ENCODE results near the gene SSH3. TPM values are rescaled to one million over a fixed set of nuclear protein-coding genes. Genes with fewer than 3 reads are reported as not detected.

Gene SSH3
- total RNA-seq: 15.8 and 19.3 TPM in 2 replicates

GRCh38 chr11:67303132-67303834 lies at the start of gene SSH3:
Gene SSH3 (plus strand): TSS chr11:67303530. CDS start chr11:67303626, 96 bp downstream.

DNA sequence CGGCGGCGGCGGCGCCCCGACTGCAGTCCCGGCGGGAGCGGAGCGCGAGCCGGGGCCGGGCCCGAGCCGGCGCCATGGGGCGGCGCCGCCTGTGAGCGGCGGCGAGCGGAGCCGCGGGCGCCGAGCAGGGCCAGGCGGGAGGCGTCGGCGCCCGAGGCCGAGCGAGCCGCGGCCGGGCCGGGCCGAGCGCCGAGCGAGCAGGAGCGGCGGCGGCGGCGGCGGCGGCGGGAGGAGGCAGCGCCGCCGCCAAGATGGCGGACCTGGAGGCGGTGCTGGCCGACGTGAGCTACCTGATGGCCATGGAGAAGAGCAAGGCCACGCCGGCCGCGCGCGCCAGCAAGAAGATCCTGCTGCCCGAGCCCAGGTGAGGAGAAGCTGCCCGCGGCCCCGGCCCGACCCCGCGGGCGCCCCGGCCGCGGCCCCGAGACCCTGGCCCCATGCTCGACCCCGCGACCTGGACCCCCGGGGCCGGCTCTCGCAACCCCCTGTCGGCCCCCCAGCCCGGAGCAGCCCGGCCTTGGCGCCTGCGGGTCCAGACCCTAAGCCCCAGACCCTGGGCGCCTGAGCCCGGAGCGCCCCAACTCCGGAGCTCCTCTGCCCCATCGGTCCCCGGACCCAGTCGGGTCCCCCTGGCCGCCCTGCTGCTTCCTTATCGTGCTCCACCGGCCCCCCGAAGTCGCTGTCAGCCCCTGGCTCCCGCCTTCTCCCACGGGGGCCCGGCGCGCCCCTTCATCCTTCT lies 36.7 kb upstream of the SSH3 start, which contains the start of gene GRK2:
TSS of gene GRK2 (plus strand) at position 25 of the 739 bp plus-strand sequence. CDS start at position 252, 227 bp downstream.

DNA sequence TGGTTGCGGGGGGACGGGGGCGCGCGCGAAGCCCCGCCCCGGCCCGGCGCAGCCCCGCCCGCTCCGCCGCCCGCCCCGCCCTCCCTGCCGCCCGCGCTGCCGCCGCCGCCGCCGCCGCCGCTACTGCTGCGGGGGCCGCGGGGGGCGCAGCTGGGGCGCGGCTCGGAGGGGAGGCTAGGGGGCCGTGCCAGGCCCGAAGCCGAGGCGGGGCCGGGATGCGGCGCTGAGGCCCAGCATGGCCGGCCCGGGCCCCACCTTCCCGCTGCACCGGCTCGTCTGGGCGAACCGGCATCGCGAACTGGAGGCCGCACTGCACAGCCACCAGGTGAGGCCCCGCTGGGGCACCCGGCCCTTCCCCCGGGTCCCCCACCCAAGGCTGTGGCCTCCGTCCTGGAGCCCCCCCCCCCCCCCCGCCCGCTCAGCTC lies 14.1 kb upstream of the SSH3 start, which contains the start of gene ANKRD13D:
TSS of gene ANKRD13D (plus strand) at position 78 of the 425 bp plus-strand sequence. CDS start at position 236, 158 bp downstream.

GRCh38 chr11:67353317-67354074 lies 50.2 kb downstream of the SSH3 start, which contains the start of gene POLD4:
Gene POLD4 (minus strand): TSS chr11:67353546. CDS start chr11:67353399, 147 bp downstream.

Small RNAs within 50 kb of the gene (small RNA-seq; reads per million reads assigned to genes)
- gene RN7SKP239: not detected

Other genes with a start within 250 kb of the SSH3 start
- gene RHOD, start 246.7 kb upstream of the SSH3 start, total RNA-seq: 34.5 and 38.4 TPM in 2 replicates
- 79.4 and 84.0 TPM in 2 replicates for gene KDM2A, start 184.3 kb upstream of the SSH3 start, total RNA-seq
- 16.9 and 19.1 TPM in 2 replicates for gene GRK2, start 37.1 kb upstream of the SSH3 start, total RNA-seq
- 18.8 and 23.9 TPM in 2 replicates for gene ANKRD13D, start 14.2 kb upstream of the SSH3 start, total RNA-seq
- gene POLD4, start 50.0 kb downstream of the SSH3 start, total RNA-seq: 41.8 and 49.8 TPM in 2 replicates
- gene CLCF1, start 70.1 kb downstream of the SSH3 start, total RNA-seq: 8.8 and 9.4 TPM in 2 replicates
- 5.5 and 6.4 TPM in 2 replicates for gene RAD9A, start 88.5 kb downstream of the SSH3 start, total RNA-seq
- 131 and 138 TPM in 2 replicates for gene PPP1CA, start 98.3 kb downstream of the SSH3 start, total RNA-seq
- gene TBC1D10C, start 100.6 kb downstream of the SSH3 start, total RNA-seq: not detected in 2 replicates
- 0.97 and 1.2 TPM in 2 replicates for gene CARNS1, start 112.1 kb downstream of the SSH3 start, total RNA-seq
- 33.2 and 35.3 TPM in 2 replicates for gene RPS6KB2, start 125.0 kb downstream of the SSH3 start, total RNA-seq
- 0.11 and 0.26 TPM in 2 replicates for gene PTPRCAP, start 134.2 kb downstream of the SSH3 start, total RNA-seq
- gene CORO1B, start 139.9 kb downstream of the SSH3 start, total RNA-seq: 59.1 and 86.2 TPM in 2 replicates
- gene GPR152, start 149.2 kb downstream of the SSH3 start, total RNA-seq: not detected in 2 replicates
- 0.11 TPM in 1 of 2 replicates, not detected in the other for gene CABP4, start 151.8 kb downstream of the SSH3 start, total RNA-seq
- gene TMEM134, start 165.7 kb downstream of the SSH3 start, total RNA-seq: 20.3 and 28.2 TPM in 2 replicates
- gene AIP, start 179.5 kb downstream of the SSH3 start, total RNA-seq: 35.5 and 38.2 TPM in 2 replicates
- 15.5 and 17.0 TPM in 2 replicates for gene PITPNM1, start 201.8 kb downstream of the SSH3 start, total RNA-seq
- gene CDK2AP2, start 204.6 kb downstream of the SSH3 start, total RNA-seq: 13.6 and 13.7 TPM in 2 replicates
- gene CABP2, start 219.9 kb downstream of the SSH3 start, total RNA-seq: not detected in 2 replicates

All from articular chondrocyte of knee joint (primary cell).